Measurements from ENCODE around the gene PNMA6F. TPM values are rescaled to one million over a fixed set of nuclear protein-coding genes. Genes with fewer than 3 reads are reported as not detected.

Gene PNMA6F
- total RNA-seq, 3 donors from 2014 or later = not detected

DNA sequence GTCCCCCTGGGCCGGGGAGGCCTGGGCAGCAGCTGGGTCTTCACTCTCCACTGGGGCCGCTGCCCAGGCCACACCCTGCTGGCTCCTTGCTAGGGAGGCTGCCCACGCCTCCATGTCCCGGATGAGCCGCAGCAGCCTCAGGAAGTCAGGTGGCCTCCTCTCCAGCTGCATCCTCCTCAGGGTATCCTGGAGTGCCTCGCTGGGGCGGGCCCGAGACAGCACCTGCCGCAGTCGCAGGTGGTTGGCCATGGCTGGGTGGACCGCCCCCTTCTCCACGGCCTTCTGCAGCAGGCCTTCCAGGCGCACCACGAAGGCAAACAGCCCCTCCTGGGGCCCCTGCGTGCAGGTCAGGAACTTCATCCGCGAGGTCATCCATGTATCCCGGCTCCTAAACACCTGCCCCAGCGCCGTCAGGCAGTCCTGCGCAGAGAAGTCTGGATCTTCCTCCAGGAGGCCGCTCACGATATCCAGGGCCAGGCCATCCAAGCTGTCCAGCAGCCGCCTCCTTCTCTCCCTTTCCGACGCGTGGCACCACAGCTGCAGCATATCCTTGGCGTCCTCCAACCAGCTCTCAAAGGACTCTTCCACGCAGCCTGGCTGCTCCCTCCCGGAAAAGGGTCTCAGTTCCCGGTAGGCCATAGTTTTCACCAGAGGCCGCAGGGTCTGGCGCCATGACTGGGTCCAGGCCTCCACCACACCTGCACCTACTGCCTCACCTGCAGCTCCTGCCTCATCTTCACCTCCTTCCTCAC lies 2.1 kb downstream of the PNMA6F start:
- no peak for DNase-seq
- no peaks in the 10 kb centered on the region for H3K4me1 ChIP-seq (ENCODE audit: low read depth)
- no peaks in the 10 kb centered on the region for H3K9me3 ChIP-seq
- no peaks in the 10 kb centered on the region for H3K36me3 ChIP-seq (ENCODE audit: low read depth)
- intact Hi-C loops (cut with DNase I, micrococcal nuclease) = no loop called here
- TF ChIP-seq, protein P1, sequence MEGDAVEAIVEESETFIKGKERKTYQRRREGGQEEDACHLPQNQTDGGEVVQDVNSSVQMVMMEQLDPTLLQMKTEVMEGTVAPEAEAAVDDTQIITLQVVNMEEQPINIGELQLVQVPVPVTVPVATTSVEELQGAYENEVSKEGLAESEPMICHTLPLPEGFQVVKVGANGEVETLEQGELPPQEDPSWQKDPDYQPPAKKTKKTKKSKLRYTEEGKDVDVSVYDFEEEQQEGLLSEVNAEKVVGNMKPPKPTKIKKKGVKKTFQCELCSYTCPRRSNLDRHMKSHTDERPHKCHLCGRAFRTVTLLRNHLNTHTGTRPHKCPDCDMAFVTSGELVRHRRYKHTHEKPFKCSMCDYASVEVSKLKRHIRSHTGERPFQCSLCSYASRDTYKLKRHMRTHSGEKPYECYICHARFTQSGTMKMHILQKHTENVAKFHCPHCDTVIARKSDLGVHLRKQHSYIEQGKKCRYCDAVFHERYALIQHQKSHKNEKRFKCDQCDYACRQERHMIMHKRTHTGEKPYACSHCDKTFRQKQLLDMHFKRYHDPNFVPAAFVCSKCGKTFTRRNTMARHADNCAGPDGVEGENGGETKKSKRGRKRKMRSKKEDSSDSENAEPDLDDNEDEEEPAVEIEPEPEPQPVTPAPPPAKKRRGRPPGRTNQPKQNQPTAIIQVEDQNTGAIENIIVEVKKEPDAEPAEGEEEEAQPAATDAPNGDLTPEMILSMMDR (IDR thresholded peaks at IDR 0.05) = no peak
- no peak for ATAC-seq
- H3K4me3 ChIP-seq = no peak overlapping the region

DNA sequence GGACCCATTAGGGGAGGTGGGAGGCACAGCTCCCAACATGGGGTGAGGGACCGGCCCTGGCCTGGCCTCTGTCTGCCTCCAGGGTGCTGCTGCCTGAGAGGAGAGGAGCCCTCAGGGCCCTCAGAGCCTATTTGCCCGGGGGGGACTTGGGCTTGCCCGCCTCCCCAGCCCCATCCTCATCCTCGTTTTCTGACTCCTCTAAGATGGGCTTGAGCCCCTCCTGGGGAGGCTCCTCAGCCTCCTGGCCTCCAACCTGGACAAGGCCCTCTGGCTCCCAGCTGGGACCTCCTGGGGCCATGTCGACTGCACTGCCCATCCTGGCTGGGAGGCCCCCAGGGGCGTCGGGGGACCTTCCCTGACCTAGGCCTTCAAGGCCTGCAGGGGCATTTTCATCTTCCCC lies 2.8 kb downstream of the PNMA6F start:
- H3K36me3 ChIP-seq (ENCODE audit: low read depth) = no peaks in the 10 kb centered on the region
- DNase-seq (no peak), ATAC-seq (no peak)
- intact Hi-C loops (cut with DNase I, micrococcal nuclease) = no loop called here
- no peaks in the 10 kb centered on the region for H3K9me3 ChIP-seq
- no peak overlapping the region for H3K4me3 ChIP-seq
- no peaks in the 10 kb centered on the region for H3K4me1 ChIP-seq (ENCODE audit: low read depth)
- TF ChIP-seq, protein P1 (IDR thresholded peaks at IDR 0.05) = no peak

DNA sequence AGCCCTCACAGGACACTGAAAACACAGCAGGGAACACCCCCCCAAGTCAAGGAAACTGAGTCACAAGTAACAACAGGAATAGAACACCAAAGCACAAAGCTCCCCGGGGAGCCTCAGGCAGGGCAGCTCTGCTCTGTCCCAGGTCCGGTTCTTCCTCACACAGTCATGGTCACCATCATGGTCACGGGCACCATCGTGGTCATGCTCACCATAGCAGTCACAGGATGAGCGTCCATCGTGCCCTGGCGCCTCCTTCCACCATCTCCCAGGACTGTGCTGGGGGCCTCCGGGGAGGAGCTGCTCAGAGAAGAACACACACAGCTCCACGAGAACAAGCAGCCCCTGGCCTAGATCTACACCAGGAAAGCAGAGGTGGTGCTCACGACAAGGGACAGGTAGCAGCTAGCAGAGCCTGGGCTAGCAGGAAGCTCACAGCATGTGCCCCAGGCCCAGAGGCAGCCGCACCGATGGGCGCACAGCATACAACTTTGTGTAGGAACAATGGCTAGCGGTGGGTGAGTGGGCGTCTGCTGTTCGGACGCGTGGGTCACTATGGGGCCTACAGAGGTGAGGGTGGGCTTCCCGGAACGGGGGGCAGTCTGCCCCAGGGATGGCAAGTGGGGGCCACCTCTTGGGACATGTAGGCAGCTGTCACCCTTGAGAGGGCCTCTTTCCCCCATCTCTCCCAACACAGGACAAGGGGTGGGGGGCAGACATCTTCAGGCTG lies 3.4 kb downstream of the PNMA6F start:
- ATAC-seq (no peak), DNase-seq (no peak)
- Histone ChIP-seq H3K4me3 (no peak overlapping the region), H3K36me3 (ENCODE audit: low read depth) (no peaks in the 10 kb centered on the region), H3K4me1 (ENCODE audit: low read depth) (no peaks in the 10 kb centered on the region), H3K9me3 (no peaks in the 10 kb centered on the region)
- TF ChIP-seq, protein P1 (IDR thresholded peaks at IDR 0.05) = no peak
- intact Hi-C loops (cut with DNase I, micrococcal nuclease) = no loop called here

DNA sequence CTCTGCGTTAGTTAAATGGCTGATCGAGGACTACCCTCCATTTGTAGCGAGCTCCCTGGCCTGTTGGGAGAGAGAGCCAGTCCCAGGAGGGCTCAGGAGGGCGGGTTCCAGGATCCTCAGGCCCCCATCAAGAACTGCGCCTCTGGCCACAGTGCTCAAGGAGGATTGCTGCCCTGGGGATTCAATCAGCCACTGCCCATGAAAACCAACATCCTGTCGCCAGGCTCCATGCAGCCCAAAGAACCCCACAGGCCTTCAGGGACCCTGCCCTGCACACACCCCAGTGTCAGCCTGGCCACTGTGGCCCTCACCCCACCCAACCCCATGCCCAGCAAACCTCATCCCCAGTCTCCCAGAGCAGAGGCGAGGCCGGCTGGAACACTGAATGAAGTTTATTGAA lies 4.3 kb downstream of the PNMA6F start:
- intact Hi-C loops (cut with DNase I, micrococcal nuclease) = no loop called here
- TF ChIP-seq, protein P1 (IDR thresholded peaks at IDR 0.05) = no peak
- H3K4me3 ChIP-seq = no peak overlapping the region
- H3K9me3 ChIP-seq = no peaks in the 10 kb centered on the region
- ATAC-seq (no peak), DNase-seq (no peak)
- no peaks in the 10 kb centered on the region for H3K36me3 ChIP-seq (ENCODE audit: low read depth)
- H3K4me1 ChIP-seq (ENCODE audit: low read depth) = no peaks in the 10 kb centered on the region

DNA sequence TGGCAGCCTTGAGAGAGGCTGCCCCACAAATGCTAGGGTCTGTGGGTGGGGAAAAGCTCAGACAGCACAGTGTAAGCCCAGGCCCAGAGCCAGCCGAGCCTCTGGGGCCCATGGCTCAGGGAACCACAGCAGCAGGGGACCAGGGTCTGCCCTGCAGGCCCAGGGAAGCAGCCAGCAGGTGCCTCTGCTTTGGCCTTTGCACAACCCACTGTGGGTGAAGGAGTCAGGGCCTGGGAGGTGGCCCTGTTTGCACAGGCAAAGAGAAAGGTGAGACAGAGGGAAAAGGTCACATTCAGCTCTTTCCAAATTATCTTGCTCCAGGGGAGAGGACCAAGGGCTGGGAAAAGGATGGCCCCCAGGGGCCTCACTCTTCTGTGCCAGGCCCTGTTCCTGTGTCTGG lies 8.7 kb downstream of the PNMA6F start:
- TF ChIP-seq, protein P1 (IDR thresholded peaks at IDR 0.05) = no peak
- intact Hi-C loops (cut with DNase I, micrococcal nuclease) = no loop called here
- ATAC-seq = no peak

More for the DNA sequence above, 8.7 kb downstream of the PNMA6F start:
- no peaks in the 10 kb centered on the region for H3K36me3 ChIP-seq (ENCODE audit: low read depth)
- H3K4me1 ChIP-seq (ENCODE audit: low read depth) = no peaks in the 10 kb centered on the region
- H3K9me3 ChIP-seq = no peaks in the 10 kb centered on the region
- DNase-seq = no peak
- no peak overlapping the region for H3K4me3 ChIP-seq

Data from mucosa of descending colon (tissue), 3 donors.